ENCODE results near the gene FHL1. TPM values are rescaled to one million over a fixed set of nuclear protein-coding genes. Genes with fewer than 3 reads are reported as not detected.
A peak's percentile ranks its signal among the peaks of the same experiment; 100 is the strongest.

Gene FHL1
- total and polyA plus RNA-seq, 2 donors (not counting 3 experiments of a cell fraction or from before 2014, with no cell fraction given), result 50.6 to 59.4 TPM

DNA sequence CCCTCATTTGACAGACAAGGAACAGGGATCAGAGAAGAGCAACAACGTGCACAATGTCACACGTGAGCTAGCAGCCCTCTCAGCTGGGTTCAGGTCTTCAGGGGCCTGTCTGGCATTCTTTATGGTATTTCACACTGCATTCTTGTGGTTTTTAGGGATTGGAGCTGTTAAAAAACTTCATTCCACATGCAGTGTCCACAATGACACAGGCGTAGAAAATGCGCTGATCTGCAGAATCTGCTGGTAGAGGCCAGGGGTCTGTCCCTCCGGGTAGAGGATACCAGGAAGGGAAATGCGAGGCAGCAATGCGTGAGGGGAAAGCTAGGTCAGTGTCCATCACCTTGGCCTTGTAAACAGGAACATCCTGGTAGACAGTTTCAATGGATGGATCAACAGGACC is 67.2 kb downstream of the FHL1 start:
- Histone ChIP-seq H3K4me2 (ENCODE audit: insufficient read depth, low read length) (no peak overlapping the region), H3K9me1 (replicated peaks; ENCODE audit: control insufficient read depth, extremely low read depth, insufficient read depth, low read length) (no peaks in the 10 kb centered on the region), H3K36me3 (ENCODE audit: control insufficient read depth in 2 of 2, extremely low read depth in 1 of 2, insufficient read depth in 2 of 2, low read length in 2 of 2) (peaks cover 0 to 2% of the 10 kb centered on the region in 2 experiments), H3K4me3 (replicated peaks in 1 of 3; ENCODE audit: insufficient read depth in 1 of 3, low read depth in 1 of 3, low read length in 3 of 3) (no peak overlapping the region), H3K4me1 (ENCODE audit: control insufficient read depth, extremely low read depth, insufficient read depth, low read length) (peaks cover 10% of the 10 kb centered on the region), H4K20me1 (replicated peaks; ENCODE audit: control insufficient read depth, extremely low read depth, insufficient read depth, low read length) (no peaks in the 10 kb centered on the region), H3K27ac (ENCODE audit: insufficient read depth, low read depth, low read length) (peak overlapping the region; percentile 84), H3K9me3 (replicated peaks; ENCODE audit: control insufficient read depth, insufficient read depth, low read length) (no peaks in the 10 kb centered on the region), H3K79me2 (ENCODE audit: control insufficient read depth, insufficient read depth, low read length) (no peaks in the 10 kb centered on the region), H3K27me3 (ENCODE audit: control insufficient read depth in 2 of 2, insufficient read depth in 2 of 2, low read length in 2 of 2) (no peaks in the 10 kb centered on the region), H2AFZ (ENCODE audit: low read depth, low read length) (no peak overlapping the region), H3K9ac (replicated peaks; ENCODE audit: extremely low read depth, insufficient read depth, low read length) (no peak overlapping the region)
- ChIA-PET CTCF (interaction anchor here (0.7 to 1.7 kb wide), 7 partner anchors 9 to 186 kb away, joined by 3 to 7 read pairs (median 4); no protein-coding TSS in a partner anchor), POLR2A (no interaction called here)
- no TSS peak for BruUV-seq (replicated peaks)
- dilution Hi-C loops (cut with MboI; ENCODE audit: extremely low pct_ligation_motif_present, low sequenced_read_pairs) (no loop called here), intact Hi-C loops (cut with micrococcal nuclease) (no loop called here)
- FAIRE-seq, result no peak
- TF ChIP-seq, protein P1, sequence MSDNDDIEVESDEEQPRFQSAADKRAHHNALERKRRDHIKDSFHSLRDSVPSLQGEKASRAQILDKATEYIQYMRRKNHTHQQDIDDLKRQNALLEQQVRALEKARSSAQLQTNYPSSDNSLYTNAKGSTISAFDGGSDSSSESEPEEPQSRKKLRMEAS (IDR thresholded peaks at IDR 0.05; ENCODE audit: insufficient read depth, insufficient read length), result no peak
- TF ChIP-seq JUN (IDR thresholded peaks at IDR 0.05; ENCODE audit: borderline replicate concordance, insufficient read depth, insufficient read length, low read depth) (no peak), FOS (IDR thresholded peaks at IDR 0.05; ENCODE audit: borderline replicate concordance, insufficient read depth, low read length) (peak; percentile 35), POLR2AphosphoS5 (IDR thresholded peaks at IDR 0.05; ENCODE audit: insufficient read depth, low read depth, low read length) (peak; percentile 29), POLR2A (IDR thresholded peaks at IDR 0.05; ENCODE audit: low read depth, low read length) (no peak), MYC (IDR thresholded peaks at IDR 0.05; ENCODE audit: low read depth, low read length) (no peak), EZH2 (IDR thresholded peaks at IDR 0.05; ENCODE audit: borderline replicate concordance, low read depth, low read length, severe bottlenecking) (no peak), GATA2 (IDR thresholded peaks at IDR 0.05; ENCODE audit: insufficient read depth, insufficient read length, low read depth, low read length) (no peak)
- TF ChIP-seq, protein P2, sequence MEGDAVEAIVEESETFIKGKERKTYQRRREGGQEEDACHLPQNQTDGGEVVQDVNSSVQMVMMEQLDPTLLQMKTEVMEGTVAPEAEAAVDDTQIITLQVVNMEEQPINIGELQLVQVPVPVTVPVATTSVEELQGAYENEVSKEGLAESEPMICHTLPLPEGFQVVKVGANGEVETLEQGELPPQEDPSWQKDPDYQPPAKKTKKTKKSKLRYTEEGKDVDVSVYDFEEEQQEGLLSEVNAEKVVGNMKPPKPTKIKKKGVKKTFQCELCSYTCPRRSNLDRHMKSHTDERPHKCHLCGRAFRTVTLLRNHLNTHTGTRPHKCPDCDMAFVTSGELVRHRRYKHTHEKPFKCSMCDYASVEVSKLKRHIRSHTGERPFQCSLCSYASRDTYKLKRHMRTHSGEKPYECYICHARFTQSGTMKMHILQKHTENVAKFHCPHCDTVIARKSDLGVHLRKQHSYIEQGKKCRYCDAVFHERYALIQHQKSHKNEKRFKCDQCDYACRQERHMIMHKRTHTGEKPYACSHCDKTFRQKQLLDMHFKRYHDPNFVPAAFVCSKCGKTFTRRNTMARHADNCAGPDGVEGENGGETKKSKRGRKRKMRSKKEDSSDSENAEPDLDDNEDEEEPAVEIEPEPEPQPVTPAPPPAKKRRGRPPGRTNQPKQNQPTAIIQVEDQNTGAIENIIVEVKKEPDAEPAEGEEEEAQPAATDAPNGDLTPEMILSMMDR (IDR thresholded peaks at IDR 0.05; ENCODE audit: extremely low read depth in 1 of 2, insufficient read depth in 1 of 2, low read depth in 1 of 2, low read length in 2 of 2), result no peak
- peak; percentile 67 for DNase-seq (ENCODE audit: low read depth, low spot score)
